ENCODE results near the gene STN1.
A peak's percentile ranks its signal among the peaks of the same experiment; 100 is the strongest.

STN1 gene

DNA sequence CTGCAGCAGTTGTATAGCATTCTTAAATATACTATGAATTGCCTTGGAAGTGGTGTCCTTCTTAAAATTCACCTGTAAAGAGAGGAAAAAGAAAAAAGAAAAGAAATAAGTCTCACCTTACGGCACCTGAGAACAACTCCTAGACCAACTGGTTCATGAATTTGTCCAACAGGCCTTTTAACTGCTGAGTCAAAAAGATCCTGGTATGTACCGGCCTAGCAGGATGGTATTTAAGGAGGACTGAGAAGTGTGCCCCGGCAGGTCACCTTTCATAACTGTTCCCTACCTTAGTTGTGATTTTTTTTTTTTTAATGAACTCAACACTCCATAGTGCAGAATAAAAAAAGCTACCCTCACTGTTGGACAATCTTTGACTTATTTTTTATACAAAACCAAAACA is 25.8 kb downstream of the STN1 start:
- no peak for DNase-seq

GRCh38 chr10:103890688-103891087 is 27.3 kb downstream of the STN1 start:
- no peak for DNase-seq

- no peak for DNase-seq
Measured at GRCh38 chr10:103890194-103890658, 27.8 kb downstream of the STN1 start.

DNA sequence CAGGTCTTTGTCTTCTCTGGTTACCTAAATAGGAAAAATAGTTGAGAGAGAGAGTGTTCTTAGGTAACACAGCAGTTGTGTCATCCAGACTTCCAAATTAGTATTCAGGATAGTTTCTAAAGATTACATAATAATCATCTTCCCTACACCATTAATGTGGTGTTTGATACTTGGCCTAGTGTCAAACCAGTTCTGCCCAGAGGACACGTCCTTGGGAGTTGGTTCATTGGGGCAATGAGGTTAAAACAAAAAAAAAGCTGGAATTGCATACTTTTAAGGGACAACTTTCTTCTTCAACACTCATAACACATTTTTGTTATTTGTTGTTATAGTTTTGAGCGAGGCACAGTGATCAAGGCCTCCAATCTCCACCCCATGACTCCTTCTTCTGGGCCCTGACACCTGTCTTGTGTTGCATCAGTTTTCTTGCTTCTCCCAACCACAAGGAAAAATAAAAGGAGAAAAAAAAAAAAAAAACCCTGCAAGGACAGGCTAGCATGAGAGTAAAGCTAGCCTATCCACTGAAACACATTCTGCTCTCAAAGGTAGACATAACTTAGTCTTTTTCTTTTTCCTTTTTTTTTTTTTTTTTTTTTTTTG is 28.8 kb downstream of the STN1 start:
- no peak for DNase-seq

DNA sequence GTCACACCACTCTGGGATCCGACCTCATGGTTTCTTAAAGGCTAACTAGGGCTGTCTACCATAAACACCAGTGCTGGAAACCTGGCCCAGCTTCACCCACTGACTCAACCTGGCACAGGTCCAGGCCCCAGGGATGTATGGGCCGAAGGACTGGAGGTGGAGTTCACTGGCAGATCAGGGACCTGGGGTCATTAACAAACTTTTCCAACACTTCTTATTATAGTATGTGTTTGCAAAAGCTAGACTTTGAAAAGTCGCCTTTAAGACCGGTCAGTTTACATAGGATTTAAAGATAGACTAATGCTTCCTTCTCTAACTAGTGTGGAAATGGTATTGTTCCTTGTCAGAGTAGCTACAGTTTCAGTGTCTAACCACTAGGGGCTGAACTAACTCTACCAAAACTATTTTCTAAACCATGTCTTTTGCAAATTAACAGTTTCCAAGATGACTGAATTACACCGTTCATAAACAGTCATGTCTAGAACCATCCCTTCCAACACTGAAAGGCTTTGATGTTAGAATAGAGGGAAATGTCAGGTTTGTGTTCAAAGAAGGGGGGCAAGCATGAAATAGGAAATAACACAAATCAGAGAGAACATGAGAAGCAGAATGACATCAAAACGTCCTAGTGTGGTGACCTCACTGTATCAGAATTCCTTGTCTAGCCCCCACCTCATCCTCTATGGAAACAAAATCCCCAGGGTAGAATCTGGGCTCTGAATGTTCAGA is 29.7 kb downstream of the STN1 start:
- DNase-seq = peak; percentile 72

DNA sequence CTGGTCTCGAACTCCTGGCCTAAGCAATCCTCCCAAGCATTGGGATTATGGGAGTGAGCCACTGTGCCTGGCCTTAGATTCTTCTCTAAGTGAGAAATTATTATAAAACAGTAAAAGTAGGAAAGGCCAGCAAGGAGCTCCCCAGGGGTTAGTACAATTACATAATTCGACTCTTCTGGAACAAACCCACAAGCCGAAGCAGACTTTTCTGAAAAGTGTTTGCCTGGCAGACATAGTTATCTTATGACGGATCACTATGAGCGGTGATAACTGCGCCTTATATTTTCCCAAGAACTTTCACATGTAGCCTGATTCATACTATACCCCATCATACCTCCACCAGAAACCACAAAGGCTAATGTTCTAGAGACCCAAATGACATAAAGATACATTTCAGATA is 32.4 kb downstream of the STN1 start:
- no peak for DNase-seq

- DNase-seq = peak; percentile 47
Measured at GRCh38 chr10:103884681-103885139, 33.3 kb downstream of the STN1 start.

GRCh38 chr10:103882285-103883007 is 35.5 kb downstream of the STN1 start:
- no peak for DNase-seq

- DNase-seq = no peak
Measured at GRCh38 chr10:103881416-103882284, 36.3 kb downstream of the STN1 start.

DNA sequence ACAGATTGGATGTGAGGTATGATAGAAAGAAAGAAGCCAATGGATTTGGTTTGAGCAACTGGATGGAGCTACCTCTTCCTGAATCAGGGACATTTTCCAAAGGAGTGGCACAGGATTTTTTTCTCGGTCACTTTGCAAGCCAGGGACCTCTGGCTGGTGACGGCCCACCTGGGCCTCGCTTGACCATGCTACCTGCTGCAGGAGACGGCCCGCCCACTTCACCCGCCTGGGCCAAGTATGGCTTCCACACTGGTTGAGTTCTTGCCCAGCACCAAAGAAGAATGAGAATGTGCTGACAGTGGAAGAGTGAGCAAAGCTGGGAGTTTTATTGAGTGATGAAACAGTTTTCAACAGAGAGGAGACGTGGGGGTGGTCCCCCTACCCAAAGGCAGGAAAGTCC is 38.2 kb downstream of the STN1 start:
- no peak for DNase-seq

GRCh38 chr10:103879409-103879808 is 38.6 kb downstream of the STN1 start:
- no peak for DNase-seq

DNA sequence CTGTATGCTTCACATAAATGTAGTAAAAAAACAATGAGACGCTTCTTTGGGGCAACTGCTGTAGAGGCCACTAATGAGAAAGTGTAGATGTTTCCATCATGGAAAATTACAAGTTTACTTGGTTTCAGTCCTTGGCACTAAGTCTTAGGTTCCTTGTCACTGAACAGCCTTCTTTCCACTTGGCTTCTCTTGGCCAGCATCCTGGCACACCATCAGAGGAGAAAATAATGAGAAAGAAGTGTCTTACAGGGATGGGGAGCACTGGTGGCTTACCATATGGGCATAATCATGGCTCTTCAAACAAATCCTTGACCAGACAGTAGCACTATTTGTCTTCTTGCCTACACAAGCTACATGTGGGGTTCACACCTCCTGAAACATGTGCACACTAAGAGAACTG is 40.1 kb downstream of the STN1 start:
- DNase-seq = no peak

GRCh38 chr10:103876155-103876554 is 41.8 kb downstream of the STN1 start:
- no peak for DNase-seq

DNA sequence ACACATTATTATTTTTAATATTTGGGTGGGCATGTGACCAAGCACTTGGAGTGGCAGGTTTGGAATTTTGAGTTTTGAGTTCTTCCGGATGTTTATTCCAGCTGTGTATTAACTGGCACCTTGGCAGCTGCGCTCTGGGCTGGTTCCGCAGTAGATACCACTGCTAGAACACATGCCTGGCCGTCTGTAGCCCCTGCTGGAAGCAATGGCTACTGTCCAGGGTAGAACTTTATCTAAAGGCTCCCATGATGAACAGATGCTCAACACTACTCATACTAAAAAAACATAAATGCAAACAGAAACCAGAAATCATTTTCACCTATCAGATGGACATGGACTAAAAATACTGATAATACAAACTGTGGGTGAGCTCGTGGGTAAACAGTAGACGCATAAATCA is 43.3 kb downstream of the STN1 start:
- DNase-seq = no peak

DNA sequence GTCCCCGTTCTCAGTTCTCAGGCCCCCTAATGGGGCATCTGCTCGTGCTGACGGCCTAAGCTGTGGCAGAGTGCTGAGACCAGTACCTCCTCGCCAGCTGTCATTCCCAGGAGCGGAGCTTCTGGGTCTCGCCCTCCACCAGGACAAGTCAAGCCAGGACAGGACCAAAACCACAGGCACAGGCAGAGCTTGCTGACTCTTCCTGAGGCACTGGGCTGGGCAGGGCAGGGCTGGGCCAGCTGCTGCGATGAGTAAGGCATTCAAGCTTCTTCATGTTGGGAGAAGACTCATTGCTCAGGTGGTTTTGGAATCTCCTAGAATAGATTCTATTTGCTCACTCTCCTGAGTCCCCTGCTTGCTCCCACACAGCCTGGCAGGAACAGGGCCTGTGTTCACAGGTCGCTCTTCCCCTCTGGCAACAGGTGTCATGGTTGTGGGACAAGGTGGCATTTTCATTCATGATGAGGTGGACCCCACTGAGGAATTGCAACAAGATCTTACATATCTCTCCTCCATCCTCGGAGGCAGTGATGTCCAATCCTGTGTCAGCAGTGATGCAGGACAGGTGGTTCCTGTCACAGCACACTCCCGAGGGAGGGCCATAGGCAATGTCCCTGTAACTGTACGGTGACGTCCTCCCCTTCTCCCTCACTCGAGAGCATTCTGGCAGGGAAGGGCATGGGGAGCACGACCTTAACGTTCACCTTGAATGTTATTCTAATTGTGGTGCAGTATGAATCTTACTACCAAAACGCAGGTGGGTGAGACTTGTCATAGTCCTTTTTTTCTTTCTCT is 45.6 kb downstream of the STN1 start:
- no peak for DNase-seq

DNA sequence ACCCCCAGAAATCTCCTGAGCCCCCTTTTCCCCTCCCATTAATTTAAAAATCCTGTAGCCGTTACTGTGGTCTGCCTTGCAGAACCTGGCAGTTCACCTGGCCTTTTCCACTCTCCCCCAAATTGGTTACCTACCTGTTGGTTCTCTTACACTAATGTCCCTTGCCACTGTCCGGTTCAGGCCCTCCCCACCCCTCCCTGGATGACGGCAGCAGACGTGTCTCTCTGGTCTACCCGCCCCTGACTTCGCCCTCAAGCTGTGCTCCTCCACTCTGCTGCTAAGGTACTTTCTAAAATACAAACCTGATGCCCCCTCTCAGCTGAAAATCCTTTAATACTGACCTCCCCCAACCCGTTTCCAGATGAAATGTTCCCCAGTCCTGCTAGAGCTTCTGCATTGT is 47.0 kb downstream of the STN1 start:
- DNase-seq = no peak

GRCh38 chr10:103870516-103870915 is 47.5 kb downstream of the STN1 start:
- no peak for DNase-seq

DNA sequence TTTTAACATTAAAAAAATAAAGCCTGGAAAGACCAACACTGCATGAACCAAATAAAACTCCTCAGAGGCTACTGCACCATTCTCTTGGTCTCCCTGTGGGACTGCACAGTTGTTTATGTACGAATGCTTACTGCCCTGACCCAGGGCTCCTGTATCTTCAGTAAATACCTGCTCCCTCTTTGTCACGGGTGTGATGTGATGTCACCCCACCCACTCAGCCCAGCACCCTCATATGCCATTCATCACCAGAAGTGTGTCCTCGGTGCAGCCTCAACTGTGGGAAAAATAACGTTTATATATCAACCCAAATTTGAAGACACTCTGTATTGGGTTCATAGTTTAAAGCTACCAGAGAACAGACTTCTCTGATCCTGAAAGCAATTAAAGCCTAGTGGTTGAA is 48.6 kb downstream of the STN1 start:
- DNase-seq = no peak

GRCh38 chr10:103868200-103868599 is 49.8 kb downstream of the STN1 start:
- no peak for DNase-seq

- no peak for DNase-seq
Measured at GRCh38 chr10:103861505-103861904, 56.5 kb downstream of the STN1 start.

DNA sequence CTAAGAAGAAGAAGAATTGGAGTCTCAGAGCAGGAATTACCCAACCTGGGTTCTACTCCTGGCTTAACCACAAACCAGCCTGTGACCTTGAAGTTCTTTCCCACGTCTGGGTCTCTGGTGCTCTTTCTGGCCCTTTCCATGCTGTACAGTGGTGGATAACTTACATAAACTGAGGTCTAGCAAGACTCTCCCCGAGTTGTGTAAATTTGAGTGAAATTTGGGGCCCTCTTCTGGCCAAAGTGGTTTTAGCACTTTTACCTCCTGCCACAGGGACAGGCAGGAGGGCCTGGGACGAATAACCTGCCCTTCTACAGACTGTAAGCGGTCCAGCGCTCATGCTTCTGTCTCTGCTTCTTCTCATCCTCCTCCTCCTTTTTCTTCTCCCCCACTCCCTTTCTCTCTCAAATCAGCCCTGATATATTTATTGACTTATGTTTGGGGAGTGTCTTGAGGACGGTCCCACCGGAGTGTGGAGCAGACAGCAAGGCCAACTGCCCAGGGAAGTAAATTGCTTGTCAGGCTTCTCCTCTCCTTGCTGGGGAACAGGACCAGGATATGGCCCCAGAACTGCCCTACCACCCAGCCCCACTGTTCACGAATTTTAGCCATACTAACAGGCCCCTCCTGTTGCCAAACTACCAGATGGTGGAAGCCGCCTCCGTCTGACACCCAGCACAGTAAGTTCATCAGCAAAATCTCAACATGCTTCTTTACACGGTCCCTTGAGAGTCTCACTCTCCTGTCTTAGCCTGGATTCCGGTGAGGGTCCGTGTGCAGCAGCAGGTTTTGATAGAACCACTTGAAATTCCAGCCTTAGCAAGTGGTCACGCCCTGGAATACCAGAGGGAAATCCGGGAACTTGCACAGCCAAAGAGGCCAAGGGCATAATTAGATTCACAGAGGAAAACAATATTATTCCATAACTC is 58.6 kb downstream of the STN1 start:
- peak; percentile 63 for DNase-seq

Data from CD4-positive, alpha-beta T cell treated with Interleukin-12 subunit alpha and Interleukin-12 subunit beta, for 1 hour (primary cell).